K562 (cell line): ENCODE measurements around the gene NACA2. TPM values are rescaled to one million over a fixed set of nuclear protein-coding genes. Genes with fewer than 3 reads are reported as not detected.
A peak's percentile ranks its signal among the peaks of the same experiment; 100 is the strongest.

Experiments used
- ATAC-seq: fragments of 200-7000 bp; cut with Tn5 transposase; 3 replicates; pipeline ENCODE4 v1.9.1; 2020; ENCODE audit warnings: moderate library complexity
- BruUV-seq: library from RNA; stranded (reverse); fragments of 400-500 nt; replicated peaks from 2 replicates; lab custom pipeline; 2021; lab: Mats Ljungman, UMichigan
- CTCF ChIA-PET: fragments of 300-600 bp; formaldehyde crosslinking; extraction: SDS; loops from one replicate; lab custom pipeline; 2021; ENCODE audit warnings: low intra/inter-chr PET ratio; lab: Yijun Ruan, JAX
- POLR2A ChIA-PET: fragments of 300-600, 350-650 bp; sonication (Branson Sonifier 250); formaldehyde crosslinking; extraction: SDS; loops from one replicate; lab custom pipeline; 2021; ENCODE audit warnings: antibody characterized with exemption, inconsistent platforms; lab: Yijun Ruan, JAX
- DNase-seq, 4 experiments: peaks; one replicate each; pipeline versions ENCODE4 v3.0.0 to v3.0.0-alpha.2; 2011 to 2018; ENCODE audit warnings: low spot score in 3 of 4, mixed read lengths in 3 of 4; ENCODE audit errors: extremely low read depth in 1 of 4
- FAIRE-seq: peaks from 2 replicates; lab custom pipeline; 2011; peaks lifted over from hg19 to GRCh38; lab: Jason Lieb, UNC
- H2AFZ ChIP-seq: 2 replicates; pipeline ENCODE4 v1.6.0; 2011; ENCODE audit warnings: low read depth, low read length, control low read depth, inconsistent platforms
- H3K27ac ChIP-seq: fragments of 200-600 bp; 3 replicates; pipeline ENCODE4 v1.8.0; 2011; ENCODE audit warnings: low read depth, mild to moderate bottlenecking, control low read depth, inconsistent platforms, low read length, moderate library complexity, mixed read lengths; ENCODE audit errors: extremely low read depth
- H3K27me3 ChIP-seq, 2 experiments: fragments of 300-600 bp in 1 of 2; 2 replicates in 1 of 2; 3 replicates in 1 of 2; pipeline versions ENCODE4 v1.6.0 to v1.8.0; 2011; ENCODE audit warnings: inconsistent platforms in 2 of 2, low read length in 2 of 2, mild to moderate bottlenecking in 1 of 2, mixed read lengths in 1 of 2, moderate library complexity in 1 of 2; ENCODE audit not compliant: control insufficient read depth in 2 of 2, insufficient read depth in 2 of 2
- H3K36me3 ChIP-seq: fragments of 300-600 bp; 3 replicates; pipeline ENCODE4 v1.8.0; 2011; ENCODE audit warnings: mild to moderate bottlenecking, low read length, inconsistent platforms; ENCODE audit not compliant: control insufficient read depth, insufficient read depth
- H3K4me1 ChIP-seq, 2 experiments: fragments of 200-600 bp in 1 of 2; replicated peaks in 1 of 2; 2 replicates in 1 of 2; 3 replicates in 1 of 2; pipeline versions ENCODE4 v1.5.1 to v1.8.0; 2011; ENCODE audit warnings: inconsistent platforms in 2 of 2, low read length in 2 of 2, mild to moderate bottlenecking in 1 of 2, mixed read lengths in 1 of 2, moderate library complexity in 1 of 2; ENCODE audit not compliant: control insufficient read depth in 2 of 2, insufficient read depth in 2 of 2
- H3K4me2 ChIP-seq: 2 replicates; pipeline ENCODE4 v1.6.1; 2011; ENCODE audit warnings: low read length, control low read depth, inconsistent platforms, mixed read lengths; ENCODE audit not compliant: insufficient read depth
- H3K4me3 ChIP-seq: fragments of 200-600 bp; sonication (generic), shearing (Covaris generic); 2 replicates; pipeline ENCODE4 v1.5.1; 2016; ENCODE audit warnings: control low read depth, inconsistent platforms
- H3K79me2 ChIP-seq: fragments of 200-600 bp; 3 replicates; pipeline ENCODE4 v1.8.0; 2011; ENCODE audit warnings: low read length, inconsistent platforms; ENCODE audit not compliant: control insufficient read depth, insufficient read depth
- H3K9ac ChIP-seq, 2 experiments: 2 replicates each; pipeline versions ENCODE4 v1.6.0 to v1.6.1; 2011; ENCODE audit warnings: low read depth in 2 of 2, low read length in 2 of 2, control low read depth in 1 of 2, inconsistent platforms in 1 of 2, mild to moderate bottlenecking in 1 of 2, mixed read lengths in 1 of 2; ENCODE audit not compliant: insufficient read depth in 1 of 2
- H3K9me1 ChIP-seq: one replicate; pipeline ENCODE4 v1.6.0; 2011; ENCODE audit warnings: inconsistent platforms, mild to moderate bottlenecking, low read length, moderate library complexity; ENCODE audit not compliant: control insufficient read depth, insufficient read depth
- H3K9me3 ChIP-seq: replicated peaks from 2 replicates; pipeline ENCODE4 v1.5.1; 2011; ENCODE audit warnings: low read depth, low read length, inconsistent platforms; ENCODE audit not compliant: control insufficient read depth, insufficient read depth
- H4K20me1 ChIP-seq: replicated peaks from 2 replicates; pipeline ENCODE4 v1.6.1; 2011; ENCODE audit warnings: low read length, inconsistent platforms, mixed read lengths; ENCODE audit not compliant: control insufficient read depth, insufficient read depth
- TAF7 ChIP-seq: fragments of 450-650 bp; IDR thresholded peaks from 2 replicates; pipeline ENCODE4 v1.6.1; 2016; ENCODE audit warnings: missing genetic modification characterization, missing compliant biosample characterization
- ZBTB11 ChIP-seq, 3 experiments: fragments of 200-800 bp in 1 of 3; fragments of 250-450 bp in 1 of 3; fragments of 450-650 bp in 1 of 3; sonication (Bioruptor Pico) in 1 of 3; sonication (Bioruptor generic) in 1 of 3; formaldehyde crosslinking in 1 of 3; IDR thresholded peaks; 2 replicates each; pipeline versions ENCODE4 v1.6.1 to v1.8.0; 2016 to 2022; ENCODE audit warnings: mild to moderate bottlenecking in 2 of 3, missing genetic modification characterization in 2 of 3, missing compliant biosample characterization in 1 of 3, moderate library complexity in 1 of 3
- WGBS: fragments of 100-300 bp; shearing (Covaris generic); methylation state at CpG from one replicate; pipeline ENCODE4 v1.1.6; 2016; ENCODE audit warnings: low coverage, mixed read lengths; ENCODE audit not compliant: insufficient coverage; ENCODE audit errors: missing lambda C conversion rate; 5-methylcytosine and 5-hydroxymethylcytosine counted together
- in situ Hi-C: fragments of 300-500 bp; cut with MboI; formaldehyde crosslinking; loops from 4 replicates; pipeline ENCODE4 v1.15.0; 2018; ENCODE audit warnings: inconsistent platforms, mixed read lengths
- intact Hi-C: fragments of 100-400 bp; cut with micrococcal nuclease; formaldehyde crosslinking; loops from 2 replicates; pipeline ENCODE4 v1.14.2; 2022
- polyA plus RNA-seq, 8 experiments: library from polyadenylated mRNA; depleted of rRNA in 4 of 8; stranded (reverse) in 5 of 8; unstranded in 3 of 8; fragments of >200 nt; fragmentation: Nextera tagmentation in 2 of 8; fragmentation: Illumina TruSeq in 1 of 8; extraction: Ambion mirVana in 2 of 8; extraction: Trizol in 1 of 8; gene quantifications; 2 replicates each; pipeline versions ENCODE4 v1.2.1 to v1.2.3, GENCODE V29; 2011 to 2014; ENCODE audit warnings: inconsistent platforms in 1 of 8, missing spikeins in 1 of 8
- total RNA-seq, 7 experiments: library from RNA; depleted of rRNA in 6 of 7; stranded (reverse); fragments of >200 nt in 6 of 7; fragmentation: Illumina TruSeq in 2 of 7; extraction: Trizol in 2 of 7; gene quantifications; 2 replicates each; pipeline versions ENCODE4 v1.2.1 to v1.2.3, GENCODE V29; 2011 to 2021; ENCODE audit warnings: low replicate concordance in 1 of 7

The NACA2 gene
- total and polyA plus RNA-seq, 9 of the 15 experiments (the other 6 are each of a cell fraction or from before 2014, with no cell fraction given) = 0.13 to 0.29 (median 0.23) TPM; not detected in 4

GRCh38 chr17:61542027-61542426, 49.0 kb downstream of the NACA2 start:
- Histone ChIP-seq H3K27ac (no peak overlapping the region), H3K4me3 (no peak overlapping the region), H2AFZ (no peak overlapping the region), H3K36me3 (no peaks in the 10 kb centered on the region), H3K9me1 (no peaks in the 10 kb centered on the region), H3K9ac (no peak overlapping the region), H3K27me3 (no peaks in the 10 kb centered on the region; a peak in 1 of 5 replicates), H3K9me3 (no peaks in the 10 kb centered on the region), H3K79me2 (no peaks in the 10 kb centered on the region), H3K4me2 (no peak overlapping the region), H3K4me1 (no peaks in the 10 kb centered on the region), H4K20me1 (no peaks in the 10 kb centered on the region)
- POLR2A ChIA-PET = no interaction called here
- BruUV-seq = no TSS peak
- no peak for DNase-seq
- in situ Hi-C loops = no loop called here
- FAIRE-seq = no peak
- ATAC-seq = no peak
- 0% methylated on average over 8 of the region's 8 CpGs for WGBS
- CTCF ChIA-PET = no interaction called here
- TF ChIP-seq ZBTB11 (CRISPR knock-in tag; IDR thresholded peaks at IDR 0.05) (peak in 1 of 3 experiments; percentile 88; a peak in 2 of 6 replicates), TAF7 (tag) (no peak)
- intact Hi-C loops = no loop called here
